Right lobe of liver (tissue), 6 donors: ENCODE results near the gene TBC1D10A. TPM values are rescaled to one million over a fixed set of nuclear protein-coding genes. Genes with fewer than 3 reads are reported as not detected.

Experiments used
- ATAC-seq, 4 donors: fragments of 200-7000 bp; cut with Tn5 transposase; one replicate each; pipeline ENCODE4 v1.9.1; 2020; ENCODE audit warnings: mild to moderate bottlenecking in 4 of 4, moderate library complexity in 4 of 4
- DNase-seq, 3 donors: peaks; one replicate each; pipeline ENCODE4 v3.0.0-alpha.2; 2020
- H3K27ac ChIP-seq, 3 donors: fragments of 200-600 bp; one replicate each; pipeline ENCODE4 v1.8.0; 2022
- H3K27me3 ChIP-seq, 2 donors: fragments of 200-600 bp; one replicate each; pipeline ENCODE4 v1.8.0; 2022
- H3K36me3 ChIP-seq, 4 donors: fragments of 200-600 bp; sonication (generic) in 1 of 4; one replicate each; pipeline versions ENCODE4 v1.5.1 to v1.8.0; 2017 to 2022; ENCODE audit warnings: control low read depth in 1 of 4
- H3K4me1 ChIP-seq, 4 donors: fragments of 200-600 bp; sonication (generic) in 1 of 4; one replicate each; pipeline versions ENCODE4 v1.5.1 to v1.8.0; 2017 to 2022; ENCODE audit warnings: control low read depth in 1 of 4
- H3K4me3 ChIP-seq, 3 donors: fragments of 200-600 bp; one replicate each; pipeline ENCODE4 v1.8.0; 2022
- H3K9me3 ChIP-seq, 4 donors: fragments of 200-600 bp; sonication (generic) in 1 of 4; one replicate each; pipeline versions ENCODE4 v1.5.1 to v1.8.0; 2017 to 2022; ENCODE audit warnings: control low read depth in 1 of 4
- CTCF ChIP-seq, 4 donors: fragments of 200-600 bp in 3 of 4; fragments of 450-650 bp in 1 of 4; IDR thresholded peaks; one replicate each; pipeline versions ENCODE4 v1.5.1 to v1.8.0; 2016 to 2022; ENCODE audit warnings: antibody characterized with exemption in 4 of 4, mild to moderate bottlenecking in 2 of 4
- POLR2A ChIP-seq: fragments of 450-650 bp; IDR thresholded peaks from one replicate; pipeline ENCODE4 v1.6.1; 2017; ENCODE audit warnings: antibody characterized with exemption, mild to moderate bottlenecking
- WGBS: methylation state at CpG from one replicate; pipeline ENCODE4 v1.1.6; 2018; ENCODE audit warnings: low coverage, low lambda C conversion rate; ENCODE audit not compliant: insufficient coverage; ENCODE audit errors: missing lambda C conversion rate; 5-methylcytosine and 5-hydroxymethylcytosine counted together
- intact Hi-C, 2 donors: fragments of 100-400 bp; cut with DNase I; formaldehyde crosslinking; loops; one replicate each; pipeline versions ENCODE4 v1.11.2 to v1.14.1; 2022
- total RNA-seq, 6 experiments: library from RNA; depleted of rRNA in 2 of 6; stranded (reverse); fragments of >200 nt in 2 of 6; fragmentation: NEBNext Ultra II Directional in 3 of 6; extraction: Animal tissue kit (Norgen Biotek cat#: 25700) in 3 of 6; gene quantifications; one replicate each; pipeline versions ENCODE4 v1.1.0 to v1.2.4, GENCODE V29; 2016 to 2023
- donor health status: DM: no; HTN: yes; CAD: no.
- donor health status: DM: no; HTN: no; CAD: no.
- donor health status: DM: no; HTN: no; CAD: no.
- donor health status: DM: no; HTN: yes; CAD: no.
- donor health status: DM: no; HTN: yes; CAD: no.

The TBC1D10A gene
- total RNA-seq, 6 experiments from 2014 or later = 6.6 to 12.6 (median 10.0) TPM

- Histone ChIP-seq H3K27ac (no peak overlapping the region), H3K4me1 (no peaks in the 10 kb centered on the region), H3K4me3 (no peak overlapping the region), H3K36me3 (peaks cover 0 to 13% (median 3%) of the 10 kb centered on the region in 4 donors), H3K27me3 (no peaks in the 10 kb centered on the region), H3K9me3 (no peaks in the 10 kb centered on the region)
- no peak for TF ChIP-seq CTCF (IDR thresholded peaks at IDR 0.05)
- no peak for TF ChIP-seq POLR2A
- ATAC-seq (no peak), DNase-seq (no peak)
- intact Hi-C loops = no loop called here
- 77% methylated on average over 7 of the region's 8 CpGs for WGBS
Observed at GRCh38 chr22:30280505-30280904, 46.2 kb downstream of the TBC1D10A start.

- 80% methylated on average over 5 of the region's 5 CpGs for WGBS
- ATAC-seq (no peak), DNase-seq (no peak)
- Histone ChIP-seq H3K4me3 (no peak overlapping the region), H3K27me3 (no peaks in the 10 kb centered on the region), H3K27ac (no peak overlapping the region), H3K36me3 (peaks cover 0 to 7% (median under 1%) of the 10 kb centered on the region in 4 donors), H3K4me1 (no peaks in the 10 kb centered on the region), H3K9me3 (no peaks in the 10 kb centered on the region)
- TF ChIP-seq CTCF (IDR thresholded peaks at IDR 0.05) (no peak), POLR2A (no peak)
- intact Hi-C loops = no loop called here
Observed at GRCh38 chr22:30279932-30280331, 46.8 kb downstream of the TBC1D10A start.

- Histone ChIP-seq H3K4me3 (no peak overlapping the region), H3K4me1 (no peaks in the 10 kb centered on the region), H3K27me3 (no peaks in the 10 kb centered on the region), H3K27ac (no peak overlapping the region), H3K9me3 (no peaks in the 10 kb centered on the region), H3K36me3 (peaks cover 0 to under 1% (median 0%) of the 10 kb centered on the region in 4 donors)
- intact Hi-C loops = no loop called here
- TF ChIP-seq CTCF (IDR thresholded peaks at IDR 0.05) (no peak), POLR2A (no peak)
- peak; percentile 19 to 71 (median 47) for ATAC-seq
- peak in 1 of 3 donors; percentile 77 for DNase-seq
- 34% methylated on average over 11 of the region's 16 CpGs for WGBS
Observed at GRCh38 chr22:30279046-30279788, 47.5 kb downstream of the TBC1D10A start.

- 73% methylated on average over 11 of the region's 14 CpGs for WGBS
- intact Hi-C loops = no loop called here
- H3K4me1 ChIP-seq = no peaks in the 10 kb centered on the region
- TF ChIP-seq CTCF (IDR thresholded peaks at IDR 0.05) (no peak), POLR2A (no peak)
- ATAC-seq (peak; percentile 62 to 73 (median 66)), DNase-seq (no peak)
- no peaks in the 10 kb centered on the region for H3K9me3 ChIP-seq
- H3K4me3 ChIP-seq = no peak overlapping the region
- peak overlapping the region in 1 of 3 donors; percentile 54 for H3K27ac ChIP-seq
- no peaks in the 10 kb centered on the region for H3K36me3 ChIP-seq
- no peaks in the 10 kb centered on the region for H3K27me3 ChIP-seq
Observed at GRCh38 chr22:30277547-30278344, 49.0 kb downstream of the TBC1D10A start.
